ENCODE results near the gene FCRL2. TPM values are rescaled to one million over a fixed set of nuclear protein-coding genes. Genes with fewer than 3 reads are reported as not detected.

Gene FCRL2, protein sequence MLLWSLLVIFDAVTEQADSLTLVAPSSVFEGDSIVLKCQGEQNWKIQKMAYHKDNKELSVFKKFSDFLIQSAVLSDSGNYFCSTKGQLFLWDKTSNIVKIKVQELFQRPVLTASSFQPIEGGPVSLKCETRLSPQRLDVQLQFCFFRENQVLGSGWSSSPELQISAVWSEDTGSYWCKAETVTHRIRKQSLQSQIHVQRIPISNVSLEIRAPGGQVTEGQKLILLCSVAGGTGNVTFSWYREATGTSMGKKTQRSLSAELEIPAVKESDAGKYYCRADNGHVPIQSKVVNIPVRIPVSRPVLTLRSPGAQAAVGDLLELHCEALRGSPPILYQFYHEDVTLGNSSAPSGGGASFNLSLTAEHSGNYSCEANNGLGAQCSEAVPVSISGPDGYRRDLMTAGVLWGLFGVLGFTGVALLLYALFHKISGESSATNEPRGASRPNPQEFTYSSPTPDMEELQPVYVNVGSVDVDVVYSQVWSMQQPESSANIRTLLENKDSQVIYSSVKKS
- total RNA-seq (2022; extraction: Qiagen RNA extraction): not detected in 5 replicates

DNA sequence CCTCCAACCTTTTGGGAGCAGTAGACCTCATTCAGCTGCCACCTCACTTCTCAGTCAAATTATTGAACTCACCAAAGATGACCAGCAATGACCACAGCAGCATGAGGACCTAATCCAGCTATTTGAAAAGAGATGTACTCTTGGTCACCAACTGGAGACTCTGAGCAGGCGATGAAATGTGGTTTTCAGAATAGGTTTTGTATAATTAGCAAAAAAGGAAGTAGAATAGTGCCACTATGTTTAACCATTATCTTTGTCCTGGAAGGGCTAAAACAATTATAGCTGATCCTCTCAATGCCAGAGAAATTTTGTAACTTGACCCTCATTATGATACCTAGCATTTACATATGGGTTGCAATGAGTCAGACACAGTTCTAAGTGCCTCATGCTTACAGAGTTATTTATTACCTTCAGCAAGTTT, at the start of gene FCRL2:
Gene FCRL2 (minus strand): TSS at position 162 of the 421 bp plus-strand sequence. CDS start 59 bp downstream, at position 103.

DNA sequence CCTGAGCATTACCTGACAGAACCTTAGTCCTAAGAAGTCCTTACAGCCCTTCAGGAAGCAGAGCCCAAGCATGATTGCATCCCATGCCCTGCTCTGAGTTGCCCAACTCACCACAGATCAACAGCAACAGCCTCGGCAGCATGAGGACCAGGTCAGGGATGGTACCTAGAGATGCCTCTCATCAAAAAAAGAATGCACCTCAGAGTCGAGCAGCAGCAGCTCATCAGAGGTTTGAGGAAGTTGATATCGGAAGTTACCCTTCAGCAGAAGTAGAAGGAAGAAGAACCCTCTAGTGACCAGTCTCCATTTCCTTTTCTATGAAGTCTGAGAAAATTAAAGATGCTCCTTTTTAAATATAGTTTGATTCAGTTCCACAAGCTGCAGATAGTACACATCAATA, 43.0 kb upstream of the FCRL2 start, which contains the start of gene FCRL1:
Gene FCRL1 (minus strand): TSS at position 225 of the 400 bp plus-strand sequence. CDS start 83 bp downstream, at position 142.

DNA sequence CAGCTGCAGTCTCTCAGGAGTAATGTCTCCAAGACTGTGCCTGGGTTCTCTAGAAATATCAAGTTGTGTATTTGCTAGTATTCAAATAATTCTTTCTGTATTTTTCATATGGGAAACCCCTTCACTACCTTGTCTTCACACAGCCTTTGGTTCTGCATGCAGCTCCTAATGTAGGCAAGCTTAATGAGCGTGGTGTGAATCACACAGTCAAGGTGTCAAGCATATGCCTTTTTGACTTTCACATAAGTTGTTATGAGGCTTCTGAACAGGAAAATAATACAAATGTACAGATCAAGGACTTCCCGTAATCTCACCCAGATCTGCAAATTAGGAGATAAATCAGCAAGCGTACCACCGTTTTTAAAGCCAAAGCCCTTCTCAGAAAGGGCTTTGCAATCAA, 76.2 kb downstream of the FCRL2 start, which contains the start of gene FCRL3:
Gene FCRL3 (minus strand): TSS at position 38 of the 400 bp plus-strand sequence. CDS start 280 bp downstream, outside the sequence.

Other genes starting within 250 kb of the FCRL2 start
- not detected in 5 replicates for gene FCRL5, start 224.6 kb downstream of the FCRL2 start, total RNA-seq (2022; extraction: Qiagen RNA extraction)
- not detected in 5 replicates for gene FCRL4, start 179.0 kb downstream of the FCRL2 start, total RNA-seq (2022; extraction: Qiagen RNA extraction)
- gene FCRL3, start 76.4 kb downstream of the FCRL2 start, total RNA-seq (2022; extraction: Qiagen RNA extraction): not detected in 5 replicates
- gene FCRL1, start 43.0 kb upstream of the FCRL2 start, total RNA-seq (2022; extraction: Qiagen RNA extraction): not detected in 5 replicates
- gene CD5L, start 64.7 kb upstream of the FCRL2 start, total RNA-seq (2022; extraction: Qiagen RNA extraction): not detected in 5 replicates
- 17.4 to 26.2 TPM (median 25.0 TPM) in 5 replicates for gene KIRREL1, start 216.5 kb upstream of the FCRL2 start, total RNA-seq (2022; extraction: Qiagen RNA extraction)